ENCODE results near the gene TMTC2. TPM values are rescaled to one million over a fixed set of nuclear protein-coding genes. Genes with fewer than 3 reads are reported as not detected.

TMTC2 gene
- total and polyA plus RNA-seq, 10 of the 15 experiments (the other 5 are each of a cell fraction or from before 2014, with no cell fraction given) = 0.14 to 9.7 (median 1.2) TPM

DNA sequence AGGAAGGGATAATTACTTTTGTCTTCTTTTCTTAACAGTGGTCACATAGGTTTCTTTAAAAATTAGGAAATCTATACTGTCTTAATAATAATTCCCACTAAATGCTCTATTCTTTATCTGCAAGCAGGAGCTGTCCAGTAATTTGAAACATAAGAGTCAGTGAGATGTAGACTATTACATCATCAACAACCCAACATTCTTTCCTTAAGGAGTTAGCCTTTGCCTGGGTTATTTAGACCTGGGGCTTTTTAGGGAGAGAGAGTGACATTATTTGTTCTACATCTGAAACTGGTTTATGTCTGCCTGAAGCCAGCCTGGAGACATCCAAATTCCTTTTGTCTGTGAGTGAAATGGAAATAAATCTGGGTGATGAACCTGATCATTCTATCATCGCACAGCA lies 294.4 kb downstream of the TMTC2 start:
- CTCF ChIA-PET = no interaction called here
- H3K27ac ChIP-seq (ENCODE audit: control insufficient read depth, insufficient read depth) = no peak overlapping the region
- no peak for DNase-seq (ENCODE audit: low read depth, low spot score)
- H3K4me2 ChIP-seq (ENCODE audit: control insufficient read depth, insufficient read depth) = no peak overlapping the region
- ATAC-seq = no peak
- SMC1A ChIA-PET (ENCODE audit: uncharacterized antibody, unreplicated experiment) = interaction anchor here (1.1 to 1.7 kb wide), 2 partner anchors 10 to 13 kb away, joined by 3 read pairs; no protein-coding TSS in a partner anchor
- no peaks in the 10 kb centered on the region for H4K20me1 ChIP-seq (ENCODE audit: control insufficient read depth, insufficient read depth)
- H3K36me3 ChIP-seq (ENCODE audit: control insufficient read depth in 2 of 2, insufficient read depth in 2 of 2, low read length in 1 of 2) = no peaks in the 10 kb centered on the region
- no peaks in the 10 kb centered on the region for H3K79me2 ChIP-seq (ENCODE audit: control insufficient read depth, insufficient read depth, low read length)
- in situ Hi-C loops (cut with MboI) (no loop called here), intact Hi-C loops (cut with micrococcal nuclease; ENCODE audit: unreplicated experiment) (no loop called here)
- no peaks in the 10 kb centered on the region for H3K4me1 ChIP-seq (ENCODE audit: control insufficient read depth, insufficient read depth, low read length)
- no peak for FAIRE-seq
- BruUV-seq (replicated peaks) = no TSS peak
- POLR2A ChIA-PET = no interaction called here
- RAD21 ChIA-PET (ENCODE audit: unreplicated experiment) = no interaction called here
- H3K9me3 ChIP-seq (replicated peaks; ENCODE audit: control insufficient read depth, insufficient read depth, low read length) = no peaks in the 10 kb centered on the region; the same call in 2 of the 3 replicates
- H3K27me3 ChIP-seq (replicated peaks in 1 of 2; ENCODE audit: control insufficient read depth in 2 of 2, insufficient read depth in 2 of 2, low read length in 1 of 2) = no peaks in the 10 kb centered on the region
- WGBS (ENCODE audit: insufficient coverage, insufficient replicate concordance, low lambda C conversion rate, missing lambda C conversion rate) = 100% methylated on average over 1 of the region's 1 CpG
- H3K4me3 ChIP-seq = no peak overlapping the region
- H2AFZ ChIP-seq (ENCODE audit: control insufficient read depth, low read depth, low read length) = no peak overlapping the region
- no peak overlapping the region for H3K9ac ChIP-seq (ENCODE audit: control insufficient read depth, insufficient read depth, low read length)
- no peak for TF ChIP-seq IRF3 (IDR thresholded peaks at IDR 0.05)
- no peak for TF ChIP-seq FOXK2 (IDR thresholded peaks at IDR 0.05)
- TF ChIP-seq ZBED1 (IDR thresholded peaks at IDR 0.05; ENCODE audit: borderline replicate concordance) = no peak
- no peak for TF ChIP-seq BACH1 (IDR thresholded peaks at IDR 0.05; ENCODE audit: borderline replicate concordance)
- TF ChIP-seq RAD51 (IDR thresholded peaks at IDR 0.05) = no peak
- TF ChIP-seq NR2F1 (conservative IDR thresholded peaks at IDR 0.05) = no peak
- no peak for TF ChIP-seq STAT1 (conservative IDR thresholded peaks at IDR 0.05)
- no peak for TF ChIP-seq CEBPB (IDR thresholded peaks at IDR 0.05; ENCODE audit: borderline replicate concordance in 1 of 2, low read depth in 2 of 2, low read length in 2 of 2)
- TF ChIP-seq HDAC2 (IDR thresholded peaks at IDR 0.05) = no peak
- TF ChIP-seq ZNF687 (IDR thresholded peaks at IDR 0.05) = no peak
- no peak for TF ChIP-seq ZBTB11 (CRISPR knock-in tag; IDR thresholded peaks at IDR 0.05)
- no peak for TF ChIP-seq POLR2AphosphoS2 (IDR thresholded peaks at IDR 0.05; ENCODE audit: low read depth, low read length)
- TF ChIP-seq SREBF1 (IDR thresholded peaks at IDR 0.05; ENCODE audit: low read length) = no peak
- no peak for TF ChIP-seq JUNB (IDR thresholded peaks at IDR 0.05)
- no peak for TF ChIP-seq DPF2 (IDR thresholded peaks at IDR 0.05)
- no peak for TF ChIP-seq IKZF1 (conservative IDR thresholded peaks at IDR 0.05)

All from GM12878 (cell line).